Suprapubic skin (tissue), 4 donors: ENCODE data around the gene UCMA.

ENCODE experiments used
- CTCF ChIP-seq, 2 donors: fragments of 200-600 bp in 1 of 2; fragments of 450-650 bp in 1 of 2; sonication (generic) in 1 of 2; IDR thresholded peaks; one replicate each; pipeline ENCODE4 v1.5.1; 2016 to 2019; ENCODE audit warnings: antibody characterized with exemption in 2 of 2, mild to moderate bottlenecking in 1 of 2, moderate library complexity in 1 of 2
- EP300 ChIP-seq: sonication (generic); formaldehyde crosslinking; IDR thresholded peaks from one replicate; pipeline ENCODE4 v1.6.1; 2017; ENCODE audit warnings: antibody characterized with exemption
- POLR2A ChIP-seq, 2 donors: fragments of 450-650 bp; IDR thresholded peaks; one replicate each; pipeline ENCODE4 v1.6.1; 2017; ENCODE audit warnings: antibody characterized with exemption in 2 of 2, mild to moderate bottlenecking in 2 of 2, moderate library complexity in 2 of 2
- POLR2AphosphoS5 ChIP-seq, 3 donors: sonication (generic); formaldehyde crosslinking; IDR thresholded peaks; one replicate each; pipeline ENCODE4 v1.6.1; 2017; ENCODE audit warnings: antibody characterized with exemption in 3 of 3

DNA sequence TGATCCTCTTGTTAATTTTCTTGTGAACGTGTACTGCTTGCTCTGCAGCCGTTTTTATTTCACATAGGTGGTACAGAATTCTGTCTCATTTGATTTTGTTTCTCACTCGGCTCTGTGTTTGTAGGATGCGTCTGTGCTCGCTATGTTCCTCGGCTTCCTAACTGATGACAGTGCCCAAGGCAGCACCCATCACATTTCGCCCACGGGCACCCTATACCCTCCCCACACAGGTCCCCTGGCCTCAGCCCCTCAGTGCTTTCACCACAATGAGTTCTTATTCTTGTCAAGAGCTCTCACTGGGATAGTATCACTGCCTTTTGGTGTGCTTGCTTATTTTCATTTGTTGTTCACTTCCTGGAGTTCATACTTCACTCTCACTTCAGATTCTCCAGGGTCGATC lies 28.1 kb downstream of the UCMA start:
- TF ChIP-seq POLR2AphosphoS5 (IDR thresholded peaks at IDR 0.05), result no peak
- TF ChIP-seq CTCF (IDR thresholded peaks at IDR 0.05), result no peak
- TF ChIP-seq POLR2A (IDR thresholded peaks at IDR 0.05), result no peak
- no peak for TF ChIP-seq EP300
